ENCODE measurements around the gene USP36. TPM values are rescaled to one million over a fixed set of nuclear protein-coding genes. Genes with fewer than 3 reads are reported as not detected.

USP36 gene
- total RNA-seq, 1 donor = 30.8 TPM

DNA sequence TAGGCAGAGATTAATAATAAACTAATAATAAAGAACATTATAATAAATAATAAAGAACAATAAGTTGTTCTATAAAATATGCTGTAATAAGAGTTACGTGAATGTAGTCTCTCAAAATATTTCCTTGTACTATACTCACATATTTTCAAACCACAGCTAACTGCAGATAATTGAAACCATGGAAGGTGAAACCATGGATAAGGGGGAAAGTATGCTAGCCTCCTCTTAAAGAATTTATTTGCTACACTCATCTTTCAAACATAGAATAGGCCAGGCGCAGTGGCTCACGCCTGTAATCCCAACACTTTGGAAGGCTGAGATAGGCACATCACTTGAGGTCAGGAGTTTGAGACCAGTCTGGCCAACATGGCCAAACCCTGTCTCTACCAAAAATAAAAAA is 77.1 kb downstream of the USP36 start:
- H3K9me3 ChIP-seq (ENCODE audit: low read depth, low read length) = no peaks in the 10 kb centered on the region
- peaks cover 40% of the 10 kb centered on the region for H4K20me1 ChIP-seq (ENCODE audit: insufficient read depth, low read length)

DNA sequence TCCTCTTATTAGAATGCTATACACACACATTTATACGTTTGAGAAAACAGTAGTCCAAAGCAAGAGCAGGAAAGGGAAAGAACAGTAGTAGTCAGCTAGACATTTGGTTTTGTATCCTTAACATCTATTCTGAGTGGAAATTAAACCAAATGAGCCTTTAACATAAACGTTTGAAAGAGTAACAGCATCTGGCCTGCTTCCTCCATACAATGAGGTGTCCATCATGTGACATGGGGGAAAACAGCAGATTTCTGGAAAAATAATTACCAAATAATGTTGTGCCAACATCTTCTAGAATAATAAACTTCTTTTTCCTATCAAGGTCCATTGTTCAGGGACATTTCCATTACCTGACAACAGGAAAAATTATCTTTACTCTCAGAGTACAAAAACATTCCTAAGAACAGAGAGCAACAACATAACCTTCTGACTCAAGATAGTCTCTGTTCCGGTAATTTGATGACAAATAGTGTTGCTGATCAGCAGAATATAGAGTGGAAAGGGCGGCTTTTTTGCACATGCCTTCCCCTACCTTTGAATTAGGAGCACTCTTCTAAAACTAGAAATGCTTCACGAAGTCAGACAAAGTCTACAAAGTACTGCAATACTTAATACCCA is 78.7 kb downstream of the USP36 start:
- Histone ChIP-seq H3K9me3 (ENCODE audit: low read depth, low read length) (no peaks in the 10 kb centered on the region), H3K4me3 (ENCODE audit: insufficient read depth, low read length) (no peak overlapping the region), H3K4me2 (ENCODE audit: insufficient read depth, low read length) (no peak overlapping the region), H3K79me2 (ENCODE audit: insufficient read depth, low read length) (peaks cover 61% of the 10 kb centered on the region), H4K20me1 (ENCODE audit: insufficient read depth, low read length) (peaks cover 39% of the 10 kb centered on the region), H3K4me1 (ENCODE audit: insufficient read depth, low read length) (no peaks in the 10 kb centered on the region), H3K27ac (ENCODE audit: low read depth, low read length) (no peak overlapping the region), H3K27me3 (ENCODE audit: insufficient read depth, low read length) (no peaks in the 10 kb centered on the region), H2AFZ (ENCODE audit: low read length) (no peak overlapping the region), H3K36me3 (ENCODE audit: insufficient read depth, low read length) (no peaks in the 10 kb centered on the region)
- TF ChIP-seq, protein P1, sequence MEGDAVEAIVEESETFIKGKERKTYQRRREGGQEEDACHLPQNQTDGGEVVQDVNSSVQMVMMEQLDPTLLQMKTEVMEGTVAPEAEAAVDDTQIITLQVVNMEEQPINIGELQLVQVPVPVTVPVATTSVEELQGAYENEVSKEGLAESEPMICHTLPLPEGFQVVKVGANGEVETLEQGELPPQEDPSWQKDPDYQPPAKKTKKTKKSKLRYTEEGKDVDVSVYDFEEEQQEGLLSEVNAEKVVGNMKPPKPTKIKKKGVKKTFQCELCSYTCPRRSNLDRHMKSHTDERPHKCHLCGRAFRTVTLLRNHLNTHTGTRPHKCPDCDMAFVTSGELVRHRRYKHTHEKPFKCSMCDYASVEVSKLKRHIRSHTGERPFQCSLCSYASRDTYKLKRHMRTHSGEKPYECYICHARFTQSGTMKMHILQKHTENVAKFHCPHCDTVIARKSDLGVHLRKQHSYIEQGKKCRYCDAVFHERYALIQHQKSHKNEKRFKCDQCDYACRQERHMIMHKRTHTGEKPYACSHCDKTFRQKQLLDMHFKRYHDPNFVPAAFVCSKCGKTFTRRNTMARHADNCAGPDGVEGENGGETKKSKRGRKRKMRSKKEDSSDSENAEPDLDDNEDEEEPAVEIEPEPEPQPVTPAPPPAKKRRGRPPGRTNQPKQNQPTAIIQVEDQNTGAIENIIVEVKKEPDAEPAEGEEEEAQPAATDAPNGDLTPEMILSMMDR (IDR thresholded peaks at IDR 0.05; ENCODE audit: extremely low read depth, low read depth, low read length) = no peak
- DNase-seq (ENCODE audit: insufficient read length, low spot score, missing footprints) = peak; percentile 78

More for the DNA sequence above, 77.1 kb downstream of the USP36 start:
- no peak for DNase-seq (ENCODE audit: insufficient read length, low spot score, missing footprints)
- no peak overlapping the region for H2AFZ ChIP-seq (ENCODE audit: low read length)
- no peak overlapping the region for H3K27ac ChIP-seq (ENCODE audit: low read depth, low read length)
- TF ChIP-seq, protein P1 (IDR thresholded peaks at IDR 0.05; ENCODE audit: extremely low read depth, low read depth, low read length) = no peak
- H3K36me3 ChIP-seq (ENCODE audit: insufficient read depth, low read length) = no peaks in the 10 kb centered on the region
- no peaks in the 10 kb centered on the region for H3K27me3 ChIP-seq (ENCODE audit: insufficient read depth, low read length)
- H3K4me2 ChIP-seq (ENCODE audit: insufficient read depth, low read length) = no peak overlapping the region
- peaks cover 58% of the 10 kb centered on the region for H3K79me2 ChIP-seq (ENCODE audit: insufficient read depth, low read length)
- H3K4me1 ChIP-seq (ENCODE audit: insufficient read depth, low read length) = no peaks in the 10 kb centered on the region
- no peak overlapping the region for H3K4me3 ChIP-seq (ENCODE audit: insufficient read depth, low read length)

DNA sequence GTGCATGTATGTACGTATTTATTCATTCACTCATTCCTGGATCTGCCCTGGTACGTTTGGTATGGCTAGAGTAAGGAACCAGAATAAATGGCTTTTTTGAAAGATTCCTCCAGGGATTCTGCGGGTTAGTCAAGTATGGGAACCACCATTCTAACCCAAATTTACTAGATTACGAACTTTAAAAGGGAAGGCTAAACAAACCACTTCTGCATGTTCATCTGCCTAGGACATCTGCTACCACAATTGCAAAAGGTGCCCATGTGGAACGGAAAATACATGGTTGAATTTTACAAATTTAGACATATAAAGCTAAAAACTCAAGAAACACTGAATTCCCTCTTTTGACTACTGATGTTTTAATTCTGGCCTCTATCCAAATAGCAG is 80.7 kb downstream of the USP36 start:
- H3K9me3 ChIP-seq (ENCODE audit: low read depth, low read length) = no peaks in the 10 kb centered on the region
- no peaks in the 10 kb centered on the region for H3K27me3 ChIP-seq (ENCODE audit: insufficient read depth, low read length)
- H3K79me2 ChIP-seq (ENCODE audit: insufficient read depth, low read length) = peaks cover 57% of the 10 kb centered on the region
- no peak for DNase-seq (ENCODE audit: insufficient read length, low spot score, missing footprints)
- TF ChIP-seq, protein P1 (IDR thresholded peaks at IDR 0.05; ENCODE audit: extremely low read depth, low read depth, low read length) = no peak
- no peak overlapping the region for H3K4me3 ChIP-seq (ENCODE audit: insufficient read depth, low read length)
- H3K27ac ChIP-seq (ENCODE audit: low read depth, low read length) = no peak overlapping the region
- H2AFZ ChIP-seq (ENCODE audit: low read length) = no peak overlapping the region
- no peak overlapping the region for H3K4me2 ChIP-seq (ENCODE audit: insufficient read depth, low read length)
- no peaks in the 10 kb centered on the region for H3K4me1 ChIP-seq (ENCODE audit: insufficient read depth, low read length)
- no peaks in the 10 kb centered on the region for H3K36me3 ChIP-seq (ENCODE audit: insufficient read depth, low read length)
- peaks cover 23% of the 10 kb centered on the region for H4K20me1 ChIP-seq (ENCODE audit: insufficient read depth, low read length)

DNA sequence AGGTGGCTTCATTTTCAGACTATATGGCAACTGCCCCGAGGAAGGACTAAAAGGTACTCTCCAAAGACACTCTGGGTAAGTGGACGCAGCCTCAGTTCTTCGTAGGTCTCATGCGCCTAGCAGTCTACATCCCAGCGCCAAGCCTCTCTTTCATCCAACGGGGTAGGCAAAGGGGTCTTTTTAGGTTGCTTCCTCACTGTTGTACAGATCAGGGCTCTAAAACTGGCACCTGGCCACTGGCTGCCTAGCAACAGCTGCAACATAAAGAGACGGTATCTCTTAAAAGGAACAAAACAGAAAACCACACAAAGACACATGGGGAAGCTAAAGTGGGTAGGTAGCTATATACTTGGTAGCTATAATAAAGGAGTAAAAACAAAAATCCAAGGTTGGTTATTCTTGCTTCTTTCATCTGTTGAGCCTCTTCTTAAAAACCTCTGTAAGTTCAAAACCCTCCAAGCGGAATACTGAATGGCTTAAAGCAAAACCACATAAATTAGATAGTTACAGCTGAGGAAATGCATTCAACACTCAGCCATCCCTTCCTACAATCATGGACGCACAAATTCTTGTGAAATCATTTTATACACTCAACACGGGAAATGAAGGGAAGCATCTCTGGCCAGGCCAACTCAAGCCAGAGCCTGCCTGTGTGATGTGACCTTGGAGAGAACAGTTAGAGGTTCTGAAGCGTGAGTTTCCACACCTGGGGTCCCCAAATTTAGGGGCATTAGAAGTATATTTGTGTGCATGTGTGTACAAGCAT is 81.2 kb downstream of the USP36 start:
- Histone ChIP-seq H3K9me3 (ENCODE audit: low read depth, low read length) (no peaks in the 10 kb centered on the region), H3K4me3 (ENCODE audit: insufficient read depth, low read length) (no peak overlapping the region), H4K20me1 (ENCODE audit: insufficient read depth, low read length) (peaks cover 17% of the 10 kb centered on the region), H2AFZ (ENCODE audit: low read length) (no peak overlapping the region), H3K79me2 (ENCODE audit: insufficient read depth, low read length) (peaks cover 52% of the 10 kb centered on the region), H3K4me1 (ENCODE audit: insufficient read depth, low read length) (no peaks in the 10 kb centered on the region), H3K36me3 (ENCODE audit: insufficient read depth, low read length) (no peaks in the 10 kb centered on the region), H3K4me2 (ENCODE audit: insufficient read depth, low read length) (no peak overlapping the region), H3K27ac (ENCODE audit: low read depth, low read length) (no peak overlapping the region), H3K27me3 (ENCODE audit: insufficient read depth, low read length) (no peaks in the 10 kb centered on the region)
- TF ChIP-seq, protein P1 (IDR thresholded peaks at IDR 0.05; ENCODE audit: extremely low read depth, low read depth, low read length) = no peak
- DNase-seq (ENCODE audit: insufficient read length, low spot score, missing footprints) = no peak
